Choroid plexus epithelial cell (primary cell): ENCODE results near the gene TNS4.

ENCODE experiments used
- DNase-seq: peaks from one replicate; pipeline ENCODE4 v3.0.0-alpha.2; 2010; ENCODE audit warnings: low read depth
- H3K4me3 ChIP-seq: 2 replicates; pipeline ENCODE4 v1.5.1; 2011; ENCODE audit warnings: low read depth, mild to moderate bottlenecking, control low read depth, low read length, moderate library complexity
- CTCF ChIP-seq: conservative IDR thresholded peaks from 2 replicates; pipeline ENCODE4 v1.5.1; 2011; ENCODE audit warnings: low read depth, mild to moderate bottlenecking, control low read depth, inconsistent platforms, low read length, moderate library complexity

TNS4 gene

GRCh38 chr17:40539711-40540411 is 38.4 kb upstream of the TNS4 start:
- no peak for DNase-seq
- TF ChIP-seq CTCF, result no peak
- no peak overlapping the region for H3K4me3 ChIP-seq

GRCh38 chr17:40538936-40539705 is 37.7 kb upstream of the TNS4 start:
- no peak for TF ChIP-seq CTCF
- DNase-seq, result no peak

GRCh38 chr17:40538019-40538935 is 36.9 kb upstream of the TNS4 start:
- TF ChIP-seq CTCF, result no peak
- no peak for DNase-seq
- no peak overlapping the region for H3K4me3 ChIP-seq

More at GRCh38 chr17:40538936-40539705, 37.7 kb upstream of the TNS4 start:
- H3K4me3 ChIP-seq, result no peak overlapping the region

- DNase-seq, result peak; percentile 29
- no peak overlapping the region for H3K4me3 ChIP-seq
- no peak for TF ChIP-seq CTCF
Measured at GRCh38 chr17:40536295-40537171, 35.1 kb upstream of the TNS4 start.

- no peak overlapping the region for H3K4me3 ChIP-seq
- no peak for DNase-seq
- no peak for TF ChIP-seq CTCF
Measured at GRCh38 chr17:40535924-40536294, 34.5 kb upstream of the TNS4 start.

- no peak for DNase-seq
Measured at GRCh38 chr17:40535438-40535837, 34.0 kb upstream of the TNS4 start.

More at GRCh38 chr17:40535438-40535837, 34.0 kb upstream of the TNS4 start:
- TF ChIP-seq CTCF, result no peak
- no peak overlapping the region for H3K4me3 ChIP-seq
